Measurements from ENCODE around the gene MINK1. TPM values are rescaled to one million over a fixed set of nuclear protein-coding genes. Genes with fewer than 3 reads are reported as not detected.
A peak's percentile ranks its signal among the peaks of the same experiment; 100 is the strongest.
"Not testable (repeated sequence)": the region's sequence is repeated elsewhere in the genome, so short reads cannot be mapped to it uniquely, and the experiment has no call there.

The MINK1 gene
- total RNA-seq, 1 experiment from 2014 or later, result 68.8 TPM

GRCh38 chr17:4827399-4827798 lies 5.7 kb upstream of the MINK1 start:
- Mint-ChIP-seq H3K4me1 (0 out of 4 replicates have a peak, but pooled peaks cover under 1 to 3% of the 10 kb centered on the region in 2 experiments), H3K9me3 (no peaks in the 10 kb centered on the region), H3K4me3 (no peak overlapping the region), H3K27ac (peak overlapping the region in 1 of 3 experiments; percentile 52; a peak in 2 of 7 replicates), H3K27me3 (ENCODE audit: low read depth) (no peaks in the 10 kb centered on the region), H3K36me3 (ENCODE audit: insufficient read depth in 1 of 3, low read depth in 3 of 3) (peaks cover 0 to 5% (median 3%) of the 10 kb centered on the region in 3 experiments; a peak in 3 of 7 replicates)
- no peak overlapping the region for H3K18ac ChIP-seq (ENCODE audit: insufficient read length, low read depth, low read length)
- H3K27me3 ChIP-seq (ENCODE audit: insufficient read depth, low read length), result no peaks in the 10 kb centered on the region
- H3K14ac ChIP-seq (ENCODE audit: insufficient read depth, low read length), result no peak overlapping the region
- H4K91ac ChIP-seq (ENCODE audit: insufficient read length, low read depth, low read length), result no peak overlapping the region
- no peak overlapping the region for H4K5ac ChIP-seq (ENCODE audit: insufficient read length, low read depth, low read length)
- H3T11ph ChIP-seq (ENCODE audit: low read length), result no peak overlapping the region
- no peaks in the 10 kb centered on the region for H3K23me2 ChIP-seq (ENCODE audit: insufficient read length, low read depth, low read length, poor library complexity, severe bottlenecking)
- no peaks in the 10 kb centered on the region for H4K20me1 ChIP-seq (ENCODE audit: control insufficient read depth, insufficient read depth, insufficient read length)
- no peak overlapping the region for H3K4ac ChIP-seq (ENCODE audit: low read depth, low read length)
- H2AFZ ChIP-seq (ENCODE audit: low read length), result no peak overlapping the region
- H2BK15ac ChIP-seq (ENCODE audit: low read depth, low read length), result no peak overlapping the region
- no peak overlapping the region for H3K56ac ChIP-seq (ENCODE audit: insufficient read length, low read depth, low read length)
- no peak for TF ChIP-seq CTCF (conservative IDR thresholded peaks at IDR 0.05)
- H2AK5ac ChIP-seq (ENCODE audit: insufficient read length, low read length), result no peak overlapping the region
- no peak overlapping the region for H2BK12ac ChIP-seq (ENCODE audit: insufficient read length, low read depth, low read length)
- no CpG with 5 or more reads among the region's 8 CpGs for WGBS (ENCODE audit: extremely low coverage, insufficient read length, low lambda C conversion rate)
- H2BK120ac ChIP-seq (ENCODE audit: low read depth, low read length, poor library complexity, severe bottlenecking), result no peak overlapping the region
- H3K4me1 ChIP-seq (ENCODE audit: insufficient read depth, low read length), result no peaks in the 10 kb centered on the region
- no peak overlapping the region for H3K4me2 ChIP-seq (ENCODE audit: insufficient read depth, insufficient read length, low read length)
- H3K9me3 ChIP-seq (ENCODE audit: control insufficient read depth, low read depth, low read length), result no peaks in the 10 kb centered on the region
- no peak overlapping the region for H3K9ac ChIP-seq (ENCODE audit: extremely low read depth, insufficient read length, low read length)
- H3K27ac ChIP-seq (ENCODE audit: insufficient read length, low read depth, low read length), result no peak overlapping the region
- no peak overlapping the region for H4K8ac ChIP-seq (replicated peaks; ENCODE audit: insufficient read length, low read depth, low read length)
- H2BK20ac ChIP-seq (ENCODE audit: low read depth, low read length, poor library complexity, severe bottlenecking), result no peak overlapping the region
- no peaks in the 10 kb centered on the region for H3K79me1 ChIP-seq (ENCODE audit: insufficient read depth, low read depth, low read length, poor library complexity, severe bottlenecking)
- no peaks in the 10 kb centered on the region for H3K79me2 ChIP-seq (ENCODE audit: insufficient read depth, low read length)
- DNase-seq, result no peak
- H2BK5ac ChIP-seq (ENCODE audit: insufficient read length, low read length), result no peak overlapping the region
- H3K23ac ChIP-seq (ENCODE audit: insufficient read length, low read depth, low read length), result no peak overlapping the region

- not testable (repeated sequence) for DNase-seq; H4K5ac ChIP-seq (ENCODE audit: insufficient read length, low read depth, low read length); H3K79me1 ChIP-seq (ENCODE audit: insufficient read depth, low read depth, low read length, poor library complexity, severe bottlenecking); H3K9me3 ChIP-seq (ENCODE audit: control insufficient read depth, low read depth, low read length); H3K27ac ChIP-seq (ENCODE audit: insufficient read length, low read depth, low read length); H3T11ph ChIP-seq (ENCODE audit: low read length); H3K18ac ChIP-seq (ENCODE audit: insufficient read length, low read depth, low read length); H2BK15ac ChIP-seq (ENCODE audit: low read depth, low read length); H3K4me1 ChIP-seq (ENCODE audit: insufficient read depth, low read length); H2BK20ac ChIP-seq (ENCODE audit: low read depth, low read length, poor library complexity, severe bottlenecking); H2BK12ac ChIP-seq (ENCODE audit: insufficient read length, low read depth, low read length); H3K27me3 Mint-ChIP-seq (ENCODE audit: low read depth); H3K27me3 ChIP-seq (ENCODE audit: insufficient read depth, low read length); H4K8ac ChIP-seq (replicated peaks; ENCODE audit: insufficient read length, low read depth, low read length); H2BK5ac ChIP-seq (ENCODE audit: insufficient read length, low read length); H4K91ac ChIP-seq (ENCODE audit: insufficient read length, low read depth, low read length); H3K23me2 ChIP-seq (ENCODE audit: insufficient read length, low read depth, low read length, poor library complexity, severe bottlenecking); H3K23ac ChIP-seq (ENCODE audit: insufficient read length, low read depth, low read length); H3K9ac ChIP-seq (ENCODE audit: extremely low read depth, insufficient read length, low read length); H3K4ac ChIP-seq (ENCODE audit: low read depth, low read length); H4K20me1 ChIP-seq (ENCODE audit: control insufficient read depth, insufficient read depth, insufficient read length); H2AFZ ChIP-seq (ENCODE audit: low read length); H3K36me3 Mint-ChIP-seq (ENCODE audit: insufficient read depth in 1 of 3, low read depth in 3 of 3); H3K79me2 ChIP-seq (ENCODE audit: insufficient read depth, low read length); H3K14ac ChIP-seq (ENCODE audit: insufficient read depth, low read length); H3K56ac ChIP-seq (ENCODE audit: insufficient read length, low read depth, low read length); H3K9me3 Mint-ChIP-seq; H2BK120ac ChIP-seq (ENCODE audit: low read depth, low read length, poor library complexity, severe bottlenecking); H2AK5ac ChIP-seq (ENCODE audit: insufficient read length, low read length)
- Mint-ChIP-seq H3K27ac (peak overlapping the region; percentile 70 to 97 (median 96); a peak in 5 of 7 replicates), H3K4me3 (peak overlapping the region; percentile 82 to 92), H3K4me1 (peaks cover 14 to 16% of the 10 kb centered on the region in 2 experiments)
- peak overlapping the region; percentile 14 for H3K4me2 ChIP-seq (ENCODE audit: insufficient read depth, insufficient read length, low read length)
- no CpG with 5 or more reads among the region's 17 CpGs for WGBS (ENCODE audit: extremely low coverage, insufficient read length, low lambda C conversion rate)
These were observed 337 bp upstream of the MINK1 start for GRCh38 chr17:4832829-4833177.
